Activated naive CD4-positive, alpha-beta T cell treated with anti-CD3 and anti-CD28 coated beads, Interleukin-2, amount 50 U/mL, for 16 hours (primary cell): ENCODE results near the gene UNC5CL.
"Not testable (repeated sequence)": the region's sequence is repeated elsewhere in the genome, so short reads cannot be mapped to it uniquely, and the experiment has no call there.

Experiments used
- DNase-seq: peaks from one replicate; pipeline ENCODE4 v3.0.0-alpha.2; 2020

The UNC5CL gene

GRCh38 chr6:41038205-41038604 lies 816 bp downstream of the UNC5CL start:
- no peak for DNase-seq

GRCh38 chr6:41037107-41037900 lies 1.7 kb downstream of the UNC5CL start:
- no peak for DNase-seq

- no peak for DNase-seq
Measured at GRCh38 chr6:41036601-41037000, 2.4 kb downstream of the UNC5CL start.

GRCh38 chr6:41036186-41036585 lies 2.8 kb downstream of the UNC5CL start:
- DNase-seq: no peak

GRCh38 chr6:41033776-41034175 lies 5.2 kb downstream of the UNC5CL start:
- DNase-seq: no peak

GRCh38 chr6:41032830-41033229 lies 6.2 kb downstream of the UNC5CL start:
- no peak for DNase-seq

- DNase-seq: no peak
Measured at GRCh38 chr6:41028561-41029412, 10.2 kb downstream of the UNC5CL start.

- DNase-seq: peak; percentile 77
Measured at GRCh38 chr6:41027799-41028560, 11.0 kb downstream of the UNC5CL start.

GRCh38 chr6:41027241-41027640 lies 11.8 kb downstream of the UNC5CL start:
- no peak for DNase-seq

- no peak for DNase-seq
Measured at GRCh38 chr6:41025966-41026530, 13.0 kb downstream of the UNC5CL start.

GRCh38 chr6:41023114-41023513 lies 15.9 kb downstream of the UNC5CL start:
- no peak for DNase-seq

- DNase-seq: no peak
Measured at GRCh38 chr6:41022294-41022693, 16.7 kb downstream of the UNC5CL start.

GRCh38 chr6:41021832-41022231 lies 17.2 kb downstream of the UNC5CL start:
- no peak for DNase-seq

GRCh38 chr6:41017663-41018062 lies 21.4 kb downstream of the UNC5CL start:
- DNase-seq: no peak

- DNase-seq: not testable (repeated sequence)
Measured at GRCh38 chr6:41015860-41016259, 23.2 kb downstream of the UNC5CL start.

- no peak for DNase-seq
Measured at GRCh38 chr6:41014780-41015179, 24.2 kb downstream of the UNC5CL start.

GRCh38 chr6:41013466-41014153 lies 25.4 kb downstream of the UNC5CL start:
- DNase-seq: no peak

- no peak for DNase-seq
Measured at GRCh38 chr6:41011673-41012072, 27.3 kb downstream of the UNC5CL start.

GRCh38 chr6:41009669-41010068 lies 29.4 kb downstream of the UNC5CL start:
- DNase-seq: no peak

- DNase-seq: no peak
Measured at GRCh38 chr6:41008011-41008410, 31.0 kb downstream of the UNC5CL start.

- not testable (repeated sequence) for DNase-seq
Measured at GRCh38 chr6:41006980-41007379, 32.0 kb downstream of the UNC5CL start.

GRCh38 chr6:41006217-41006616 lies 32.8 kb downstream of the UNC5CL start:
- DNase-seq: peak; percentile 43
